ENCODE data around the gene HTRA1. TPM values are rescaled to one million over a fixed set of nuclear protein-coding genes. Genes with fewer than 3 reads are reported as not detected.

The HTRA1 gene
- total RNA-seq, 2 experiments from 2014 or later = not detected

DNA sequence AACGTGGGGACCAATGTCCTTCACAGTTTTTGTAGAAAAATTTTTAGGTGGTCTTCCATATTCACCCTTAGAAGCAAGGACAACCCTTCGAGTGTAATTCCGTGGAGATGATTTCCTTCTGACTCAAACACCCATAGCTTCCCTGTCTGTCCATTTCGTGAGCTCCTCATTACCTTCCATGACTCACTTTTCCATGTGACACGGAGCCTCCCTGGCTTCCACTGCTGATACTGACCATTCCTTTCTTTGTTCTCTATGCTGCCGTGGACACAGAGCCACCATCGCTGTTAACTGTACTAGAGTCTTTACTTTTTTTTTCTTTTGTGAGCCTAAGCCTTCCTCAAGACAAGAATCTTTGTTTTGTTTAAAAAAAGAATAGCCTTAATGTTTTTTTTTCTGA lies 19.4 kb upstream of the HTRA1 start:
- H3K36me3 Mint-ChIP-seq (ENCODE audit: low read depth) = no peaks in the 10 kb centered on the region
- peaks cover 4% of the 10 kb centered on the region for H3K27me3 Mint-ChIP-seq
- no peaks in the 10 kb centered on the region for H3K9me3 Mint-ChIP-seq
- DNase-seq = no peak
- no peak overlapping the region for H3K27ac Mint-ChIP-seq
- no peak overlapping the region for H3K4me3 Mint-ChIP-seq
- POLR2A ChIA-PET = no interaction called here
- CTCF ChIA-PET = interaction anchor here (0.6 to 0.7 kb wide), 2 partner anchors 37 to 40 kb away, joined by 3 read pairs; no protein-coding TSS in a partner anchor
- H3K4me1 Mint-ChIP-seq = no peaks in the 10 kb centered on the region

GRCh38 chr10:122445469-122445868 lies 15.9 kb upstream of the HTRA1 start:
- no peaks in the 10 kb centered on the region for H3K9me3 Mint-ChIP-seq
- no peak overlapping the region for H3K27ac Mint-ChIP-seq
- ChIA-PET POLR2A (no interaction called here), CTCF (no interaction called here)
- H3K4me3 Mint-ChIP-seq = no peak overlapping the region
- peaks cover 11% of the 10 kb centered on the region for H3K27me3 Mint-ChIP-seq
- no peaks in the 10 kb centered on the region for H3K36me3 Mint-ChIP-seq (ENCODE audit: low read depth)
- DNase-seq = no peak
- H3K4me1 Mint-ChIP-seq = no peaks in the 10 kb centered on the region

DNA sequence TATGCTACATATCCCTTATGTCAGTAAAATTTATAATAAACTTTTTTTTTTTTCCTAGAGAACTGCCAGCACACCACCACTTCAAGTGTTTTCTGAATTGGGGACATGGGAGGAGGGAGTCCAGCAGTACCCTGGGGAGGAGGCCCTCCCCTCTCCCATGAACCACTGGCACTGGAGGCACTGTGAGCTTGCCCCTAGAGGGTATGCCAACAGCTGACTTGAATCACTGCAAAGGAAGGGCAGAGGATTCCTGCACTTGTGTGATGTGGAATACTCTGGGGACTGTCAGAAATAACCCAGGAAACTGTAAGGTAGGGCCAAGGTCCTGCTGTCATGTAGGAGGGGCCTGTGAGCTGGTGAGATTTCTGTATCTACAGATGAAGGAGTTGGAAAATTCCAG lies 15.4 kb upstream of the HTRA1 start:
- DNase-seq = no peak
- Mint-ChIP-seq H3K27ac (no peak overlapping the region), H3K4me1 (no peaks in the 10 kb centered on the region), H3K36me3 (ENCODE audit: low read depth) (no peaks in the 10 kb centered on the region), H3K27me3 (peaks cover 11% of the 10 kb centered on the region), H3K4me3 (no peak overlapping the region), H3K9me3 (no peaks in the 10 kb centered on the region)
- CTCF ChIA-PET = no interaction called here
- POLR2A ChIA-PET = no interaction called here

DNA sequence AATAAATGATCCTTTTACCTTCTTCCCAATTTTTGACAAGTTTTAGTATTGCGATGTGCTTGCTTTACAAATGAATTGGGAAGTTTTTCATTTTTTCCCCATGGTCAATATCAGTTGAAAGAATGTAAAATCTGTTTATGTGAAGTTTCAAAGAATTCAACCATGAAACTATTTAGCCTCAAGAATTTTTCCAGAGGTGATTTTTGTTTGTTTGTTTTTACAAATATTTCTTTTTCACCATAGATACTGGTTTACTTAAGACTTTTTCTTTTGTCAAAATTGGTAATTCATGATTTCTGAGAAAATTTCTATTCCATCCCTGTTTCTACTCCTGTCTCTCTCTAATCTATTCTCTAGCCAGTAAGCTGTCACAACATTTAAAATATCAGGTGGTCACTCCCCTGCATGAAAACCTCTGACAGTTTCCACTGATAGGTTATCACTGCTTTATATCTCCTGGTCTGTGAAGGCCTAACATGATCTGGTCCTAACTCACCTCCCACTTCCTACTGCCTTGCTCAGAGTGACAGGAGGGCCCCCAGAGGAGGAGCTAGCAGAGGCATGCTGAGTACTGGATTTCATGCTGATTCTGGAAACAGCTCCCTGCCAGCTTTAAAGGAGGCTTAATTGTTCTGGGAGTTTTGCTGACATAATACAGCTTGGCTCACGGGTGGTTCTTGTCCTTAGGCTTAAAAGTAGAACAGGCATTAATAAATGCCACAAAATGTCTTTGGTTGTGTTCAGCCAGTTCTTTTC lies 14.5 kb upstream of the HTRA1 start:
- ChIA-PET POLR2A (no interaction called here), CTCF (interaction anchor here (0.7 to 1.2 kb wide), 2 partner anchors 20 to 148 kb away, joined by 3 read pairs; no protein-coding TSS in a partner anchor)
- Mint-ChIP-seq H3K4me1 (no peaks in the 10 kb centered on the region), H3K27ac (no peak overlapping the region), H3K27me3 (peaks cover 11% of the 10 kb centered on the region), H3K9me3 (no peaks in the 10 kb centered on the region), H3K4me3 (no peak overlapping the region), H3K36me3 (ENCODE audit: low read depth) (no peaks in the 10 kb centered on the region)
- DNase-seq = no peak

GRCh38 chr10:122448600-122448999 lies 12.8 kb upstream of the HTRA1 start:
- CTCF ChIA-PET = no interaction called here
- H3K27ac Mint-ChIP-seq = no peak overlapping the region

DNA sequence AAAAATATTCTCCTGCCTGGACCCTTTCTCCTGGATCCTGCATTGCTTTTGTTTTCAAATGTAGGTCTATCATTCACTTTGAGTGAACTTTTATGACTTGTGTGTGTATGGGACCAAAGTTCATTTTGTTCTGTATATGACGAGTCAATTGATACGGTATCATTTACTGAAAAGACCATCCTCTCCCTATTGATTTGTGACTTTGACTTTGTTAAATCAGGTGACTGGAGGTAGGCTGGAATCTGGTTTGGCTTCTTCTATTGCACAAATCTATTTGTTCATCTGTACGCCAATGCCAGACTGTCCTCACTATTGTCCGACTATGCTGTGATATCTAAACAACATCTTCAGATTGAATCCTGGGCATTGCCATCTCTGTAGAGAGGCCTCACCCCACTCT lies 12.2 kb upstream of the HTRA1 start:
- Mint-ChIP-seq H3K4me1 (no peaks in the 10 kb centered on the region), H3K4me3 (no peak overlapping the region), H3K36me3 (ENCODE audit: low read depth) (no peaks in the 10 kb centered on the region), H3K9me3 (no peaks in the 10 kb centered on the region), H3K27me3 (peaks cover 11% of the 10 kb centered on the region), H3K27ac (no peak overlapping the region)
- ChIA-PET CTCF (interaction anchor here (1.1 kb wide), 1 partner anchor 150 kb away, joined by 4 read pairs; no protein-coding TSS in a partner anchor), POLR2A (no interaction called here)
- no peak for DNase-seq

More at GRCh38 chr10:122448600-122448999, 12.8 kb upstream of the HTRA1 start:
- POLR2A ChIA-PET = interaction anchor here (0.6 kb wide), 1 partner anchor 98 kb away, joined by 5 read pairs; no protein-coding TSS in a partner anchor
- no peaks in the 10 kb centered on the region for H3K9me3 Mint-ChIP-seq
- no peak for DNase-seq
- H3K4me3 Mint-ChIP-seq = no peak overlapping the region
- peaks cover 11% of the 10 kb centered on the region for H3K27me3 Mint-ChIP-seq
- no peaks in the 10 kb centered on the region for H3K36me3 Mint-ChIP-seq (ENCODE audit: low read depth)
- no peaks in the 10 kb centered on the region for H3K4me1 Mint-ChIP-seq

GRCh38 chr10:122450353-122450990 lies 10.9 kb upstream of the HTRA1 start:
- no peaks in the 10 kb centered on the region for H3K4me1 Mint-ChIP-seq
- no peak overlapping the region for H3K4me3 Mint-ChIP-seq
- no peaks in the 10 kb centered on the region for H3K9me3 Mint-ChIP-seq
- H3K27ac Mint-ChIP-seq = no peak overlapping the region
- DNase-seq = no peak
- ChIA-PET CTCF (interaction anchor here (0.7 to 1.1 kb wide), 2 partner anchors 12 to 152 kb away, joined by 4 to 5 read pairs; no protein-coding TSS in a partner anchor), POLR2A (no interaction called here)
- H3K36me3 Mint-ChIP-seq (ENCODE audit: low read depth) = no peaks in the 10 kb centered on the region
- peaks cover 7% of the 10 kb centered on the region for H3K27me3 Mint-ChIP-seq

DNA sequence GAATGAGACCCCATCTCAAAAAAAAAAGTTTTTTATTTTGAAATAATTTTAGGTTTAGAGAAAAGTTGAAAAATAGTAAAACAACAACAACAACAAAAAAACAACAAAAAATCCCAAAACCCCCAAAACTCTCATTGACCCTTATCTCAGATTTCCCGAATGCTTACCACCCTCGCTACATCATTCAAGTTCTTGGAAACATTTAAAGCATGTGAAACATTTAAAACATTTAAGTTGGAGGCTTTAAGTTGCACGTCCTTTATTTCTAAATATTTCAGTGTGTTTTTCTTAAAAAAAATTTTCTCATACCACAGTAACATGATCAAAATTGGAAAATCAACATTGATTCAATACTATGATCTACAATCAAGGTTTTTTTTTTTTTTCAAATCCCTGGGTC lies 7.3 kb upstream of the HTRA1 start:
- ChIA-PET POLR2A (no interaction called here), CTCF (interaction anchor here (0.7 kb wide), 1 partner anchor 19 kb away, joined by 6 read pairs; no protein-coding TSS in a partner anchor)
- Mint-ChIP-seq H3K4me3 (no peak overlapping the region), H3K9me3 (no peaks in the 10 kb centered on the region), H3K4me1 (no peaks in the 10 kb centered on the region), H3K36me3 (ENCODE audit: low read depth) (no peaks in the 10 kb centered on the region), H3K27ac (no peak overlapping the region), H3K27me3 (peaks cover 20% of the 10 kb centered on the region)
- DNase-seq = no peak

DNA sequence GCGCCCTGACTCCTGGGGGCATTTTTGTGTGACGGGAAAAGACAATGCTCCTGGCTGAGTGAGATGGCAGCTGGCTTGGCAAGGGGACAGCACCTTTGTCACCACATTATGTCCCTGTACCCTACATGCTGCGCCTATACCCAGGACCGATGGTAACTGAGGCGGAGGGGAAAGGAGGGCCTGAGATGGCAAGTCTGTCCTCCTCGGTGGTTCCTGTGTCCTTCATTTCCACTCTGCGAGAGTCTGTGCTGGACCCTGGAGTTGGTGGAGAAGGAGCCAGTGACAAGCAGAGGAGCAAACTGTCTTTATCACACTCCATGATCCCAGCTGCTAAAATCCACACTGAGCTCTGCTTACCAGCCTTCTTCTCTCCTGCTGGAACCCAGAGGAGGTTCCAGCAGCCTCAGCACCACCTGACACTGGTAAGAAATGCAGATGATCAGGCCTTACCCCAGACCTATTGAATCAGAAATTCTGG lies 6.7 kb upstream of the HTRA1 start, which contains the start of gene ARMS2:
Gene ARMS2, plus strand, starts transcription at position 51 of the 478 bp plus-strand sequence. Its CDS starts 75 bp downstream, at position 126.
- DNase-seq = no peak
- CTCF ChIA-PET = no interaction called here
- Mint-ChIP-seq H3K27me3 (peaks cover 24% of the 10 kb centered on the region), H3K4me1 (no peaks in the 10 kb centered on the region), H3K4me3 (no peak within 1 kb of the TSS), H3K36me3 (ENCODE audit: low read depth) (no peaks in the 10 kb centered on the region), H3K9me3 (no peaks in the 10 kb centered on the region), H3K27ac (no peak within 1 kb of the TSS)
- POLR2A ChIA-PET = no interaction called here

DNA sequence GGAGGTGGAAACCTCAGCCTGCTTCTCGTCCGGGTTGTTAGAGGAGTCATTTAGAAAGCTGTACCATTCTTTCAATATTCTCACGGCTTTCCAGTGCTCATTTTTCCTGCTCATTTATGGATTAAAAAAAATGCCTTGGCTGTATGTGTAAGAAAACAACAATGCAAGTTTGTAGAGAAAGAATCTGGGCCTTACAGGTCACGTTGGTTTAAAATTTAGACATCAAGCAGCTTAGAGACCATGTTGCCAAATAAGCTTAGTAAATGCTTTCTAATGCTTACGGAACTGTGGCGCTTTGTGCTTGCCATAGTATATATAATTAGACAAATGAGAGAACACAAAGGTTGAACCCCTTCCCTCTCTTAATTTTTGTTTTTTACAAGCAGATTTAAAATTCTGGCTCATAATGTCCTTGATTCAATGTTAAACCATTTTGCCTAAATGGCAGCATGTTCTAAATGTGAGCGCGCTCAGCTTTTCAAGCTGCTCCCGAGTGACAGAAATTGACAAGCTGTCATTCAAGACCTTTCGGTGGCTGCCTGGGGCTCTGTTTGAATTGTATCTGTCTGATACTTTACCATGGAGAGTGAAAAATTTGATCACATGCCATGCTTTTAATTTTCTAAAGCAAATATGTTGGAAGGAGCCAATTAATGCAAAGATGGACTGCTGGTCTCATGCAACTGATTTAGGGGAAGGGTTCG lies 5.8 kb upstream of the HTRA1 start:
- DNase-seq = no peak
- H3K4me3 Mint-ChIP-seq = no peak overlapping the region
- H3K4me1 Mint-ChIP-seq = no peaks in the 10 kb centered on the region
- H3K27me3 Mint-ChIP-seq = peaks cover 29% of the 10 kb centered on the region
- H3K9me3 Mint-ChIP-seq = no peaks in the 10 kb centered on the region
- no peaks in the 10 kb centered on the region for H3K36me3 Mint-ChIP-seq (ENCODE audit: low read depth)
- POLR2A ChIA-PET = no interaction called here
- CTCF ChIA-PET = no interaction called here
- no peak overlapping the region for H3K27ac Mint-ChIP-seq

GRCh38 chr10:122457934-122458333 lies 3.4 kb upstream of the HTRA1 start:
- Mint-ChIP-seq H3K4me1 (peaks cover 7% of the 10 kb centered on the region), H3K9me3 (no peaks in the 10 kb centered on the region), H3K4me3 (no peak overlapping the region), H3K27ac (no peak overlapping the region), H3K36me3 (ENCODE audit: low read depth) (no peaks in the 10 kb centered on the region), H3K27me3 (peaks cover 40% of the 10 kb centered on the region)
- DNase-seq = no peak
- POLR2A ChIA-PET = no interaction called here
- CTCF ChIA-PET = interaction anchor here (1.0 to 1.2 kb wide), 2 partner anchors 15 to 107 kb away, joined by 3 read pairs; no protein-coding TSS in a partner anchor

- no peak for DNase-seq
- no peaks in the 10 kb centered on the region for H3K9me3 Mint-ChIP-seq
- no peak overlapping the region for H3K4me3 Mint-ChIP-seq
- no peaks in the 10 kb centered on the region for H3K36me3 Mint-ChIP-seq (ENCODE audit: low read depth)
- POLR2A ChIA-PET = no interaction called here
- CTCF ChIA-PET = interaction anchor here (1.2 kb wide), 1 partner anchor 107 kb away, joined by 3 read pairs; no protein-coding TSS in a partner anchor
- H3K4me1 Mint-ChIP-seq = peaks cover 8% of the 10 kb centered on the region
- H3K27ac Mint-ChIP-seq = no peak overlapping the region
- peaks cover 47% of the 10 kb centered on the region for H3K27me3 Mint-ChIP-seq
These were observed 2.7 kb upstream of the HTRA1 start for GRCh38 chr10:122458693-122459092.

Data from activated CD4-positive, alpha-beta T cell treated with anti-CD3 and anti-CD28 coated beads, Interleukin-2, amount 10 ng/mL, durations not matched to agents 7 days and 5 days (primary cell).